ENCODE results near the gene ECE2.

ECE2 gene

GRCh38 chr3:184275961-184276910, at the start of gene ECE2:
Gene ECE2 (plus strand): TSS chr3:184276022. CDS start chr3:184276154, 132 bp downstream.
- no peak for DNase-seq

- DNase-seq, result peak; percentile 63
Observed at GRCh38 chr3:184227481-184227935, 48.3 kb upstream of the ECE2 start.

GRCh38 chr3:184228376-184229137, 47.3 kb upstream of the ECE2 start:
- no peak for DNase-seq

GRCh38 chr3:184229394-184230080, 46.3 kb upstream of the ECE2 start, which contains the start of gene VWA5B2:
Gene VWA5B2 (plus strand): TSS chr3:184229585. CDS start chr3:184230529, 944 bp downstream.
- peak; percentile 86 for DNase-seq

- DNase-seq, result no peak
Observed at GRCh38 chr3:184230081-184230602, 45.7 kb upstream of the ECE2 start.

GRCh38 chr3:184230603-184231528, 45.0 kb upstream of the ECE2 start:
- DNase-seq, result no peak

GRCh38 chr3:184231671-184232070, 44.2 kb upstream of the ECE2 start:
- peak; percentile 76 for DNase-seq

GRCh38 chr3:184233127-184233843, 42.5 kb upstream of the ECE2 start:
- DNase-seq, result no peak

GRCh38 chr3:184234224-184234623, 41.6 kb upstream of the ECE2 start:
- DNase-seq, result peak; percentile 83

- no peak for DNase-seq
Observed at GRCh38 chr3:184234671-184235380, 41.0 kb upstream of the ECE2 start.

- no peak for DNase-seq
Observed at GRCh38 chr3:184235381-184236032, 40.3 kb upstream of the ECE2 start.

GRCh38 chr3:184236033-184236410, 39.8 kb upstream of the ECE2 start:
- no peak for DNase-seq

GRCh38 chr3:184236636-184237035, 39.2 kb upstream of the ECE2 start:
- no peak for DNase-seq

- DNase-seq, result no peak
Observed at GRCh38 chr3:184237211-184237610, 38.6 kb upstream of the ECE2 start.

GRCh38 chr3:184237807-184238206, 38.0 kb upstream of the ECE2 start:
- no peak for DNase-seq

- DNase-seq, result no peak
Observed at GRCh38 chr3:184238246-184238818, 37.5 kb upstream of the ECE2 start.

GRCh38 chr3:184239221-184239620, 36.6 kb upstream of the ECE2 start:
- DNase-seq, result no peak

- DNase-seq, result no peak
Observed at GRCh38 chr3:184239708-184240107, 36.1 kb upstream of the ECE2 start.
